Loucy (cell line): ENCODE data around the gene ZC3HAV1.

Experiments used
- CTCF ChIP-seq: fragments of 200-600 bp; sonication (generic); conservative IDR thresholded peaks from 2 replicates; pipeline ENCODE4 v1.5.1; 2014; ENCODE audit warnings: mild to moderate bottlenecking, antibody characterized with exemption, low read length
- EZH2phosphoT487 ChIP-seq: fragments of 200-600 bp; IDR thresholded peaks from 2 replicates; pipeline ENCODE4 v1.6.1; 2018; ENCODE audit warnings: antibody characterized with exemption, mild to moderate bottlenecking, moderate library complexity, borderline replicate concordance

DNA sequence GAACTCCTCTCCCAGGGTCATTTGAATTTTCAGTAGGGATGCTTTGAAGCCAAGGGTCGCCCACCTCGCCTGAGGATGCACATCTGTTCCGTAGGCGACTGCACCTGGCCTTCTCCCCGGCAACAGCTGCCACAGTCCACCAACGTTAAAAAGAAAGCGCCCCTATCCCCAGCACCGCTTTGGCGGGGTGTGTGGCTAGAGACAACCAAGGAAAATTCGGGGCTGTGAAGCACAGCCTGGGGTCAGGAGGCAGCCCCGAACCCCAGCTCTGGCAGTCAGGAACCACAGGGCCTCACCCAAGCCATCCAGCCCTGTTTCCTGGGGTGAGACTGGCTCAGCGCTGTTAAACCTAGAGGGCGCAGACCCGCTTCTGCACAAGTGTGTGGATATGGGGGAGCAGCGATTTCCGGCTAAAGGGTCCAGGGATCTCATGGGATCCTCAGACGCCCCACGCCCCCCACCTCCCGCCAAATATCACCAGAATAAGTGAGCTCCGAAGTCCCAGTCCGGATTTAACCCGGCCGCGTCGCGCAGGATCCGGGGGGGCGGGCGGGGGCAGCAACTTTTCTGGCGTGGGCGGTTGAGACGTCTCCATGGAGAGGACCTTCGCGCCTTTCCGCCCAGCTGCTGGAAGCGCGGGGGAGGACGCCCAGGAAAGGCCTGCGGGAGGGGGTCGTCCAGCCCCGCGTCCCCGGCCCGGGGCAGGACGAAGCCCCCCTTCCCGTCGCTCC, 74.5 kb downstream of the ZC3HAV1 start:
- TF ChIP-seq CTCF (0 out of 2 replicates have a peak, but pooled peaks have one; percentile 20), EZH2phosphoT487 (no peak)
